HG03354 (cell line): ENCODE measurements around the gene PLCG2.
"Not testable (repeated sequence)": the region's sequence is repeated elsewhere in the genome, so short reads cannot be mapped to it uniquely, and the experiment has no call there.

Experiments
- ATAC-seq: cut with Tn5 transposase; IDR thresholded peaks from one replicate; pipeline ENCODE4 v1.9.1; 2021; ENCODE audit warnings: mild to moderate bottlenecking; ENCODE audit not compliant: unreplicated experiment, poor library complexity, severe bottlenecking

Gene PLCG2

DNA sequence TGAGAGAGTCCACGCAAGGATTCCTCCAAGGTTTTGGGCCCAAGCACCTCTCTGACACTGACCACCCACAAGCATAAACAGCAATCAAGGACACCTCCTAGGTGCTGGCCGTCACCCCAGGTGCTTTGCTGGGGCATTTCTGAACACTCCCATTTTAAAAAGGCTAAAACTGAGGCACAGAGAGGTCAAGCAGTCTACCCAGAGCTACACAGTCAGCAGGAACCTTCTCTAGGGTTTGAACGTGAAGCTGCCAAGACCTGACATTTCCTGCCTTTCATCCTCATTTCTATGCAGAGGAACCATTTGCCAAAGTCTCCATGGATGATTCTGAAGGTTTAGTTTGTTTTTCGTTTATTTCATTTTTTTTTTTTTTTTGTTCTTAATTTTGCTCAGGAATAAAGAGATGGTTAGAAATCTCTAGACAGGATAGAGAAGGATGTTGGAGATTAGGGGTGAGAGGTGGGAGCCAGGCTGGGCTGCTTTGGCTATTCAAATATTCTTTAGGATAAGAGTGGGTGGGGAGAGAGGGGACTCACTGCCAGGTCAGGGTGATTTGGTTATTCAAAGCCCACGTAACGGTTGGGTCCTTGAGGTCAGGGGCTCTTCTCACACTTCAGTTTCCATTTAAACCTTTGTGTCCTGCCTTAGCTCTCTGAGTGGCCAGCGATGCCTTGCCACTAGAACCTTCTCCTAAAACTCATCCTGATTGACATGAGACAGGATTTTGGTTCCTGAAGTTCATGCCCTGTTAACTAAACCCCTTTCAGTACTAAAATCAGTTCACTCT lies 6.2 kb downstream of the PLCG2 start:
- no peak for ATAC-seq

DNA sequence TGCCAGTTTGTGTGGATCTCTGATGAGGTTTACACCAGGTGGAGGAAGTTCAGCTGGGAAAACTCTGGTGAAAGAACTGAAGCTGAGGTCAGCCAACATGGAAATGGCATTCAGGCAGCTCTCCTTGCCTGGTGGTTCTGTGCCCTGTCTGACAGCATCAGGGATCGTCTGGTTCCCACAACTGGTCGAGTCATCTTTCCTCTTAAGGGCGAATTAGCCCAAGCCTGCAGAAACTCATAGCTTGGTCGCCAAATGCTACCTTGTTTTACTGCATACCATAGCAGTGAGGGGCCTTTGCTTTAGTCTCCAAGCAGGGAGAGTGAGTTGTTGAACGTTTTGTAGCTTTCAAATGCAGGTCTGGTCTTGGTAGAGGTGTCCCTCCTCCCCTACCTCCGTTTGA lies 7.2 kb downstream of the PLCG2 start:
- ATAC-seq = no peak

DNA sequence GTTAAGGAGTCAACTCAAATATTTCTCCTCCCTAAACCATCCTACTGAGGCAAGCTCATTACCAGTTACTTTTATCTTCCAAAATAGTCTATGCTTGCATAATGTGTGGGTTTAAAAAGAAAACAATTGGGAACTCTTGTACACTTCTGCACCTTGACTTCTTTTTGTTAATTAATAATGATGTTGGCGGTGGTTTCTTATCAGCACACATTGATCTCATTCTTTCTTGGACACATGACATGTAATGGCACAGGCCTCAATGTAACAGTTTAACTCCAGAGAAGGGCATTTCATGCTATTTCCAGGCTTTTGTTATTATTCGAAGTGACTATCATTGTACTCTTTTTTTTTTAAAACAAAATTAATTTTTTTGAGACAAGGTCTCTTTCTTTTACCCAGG lies 7.8 kb downstream of the PLCG2 start:
- no peak for ATAC-seq

DNA sequence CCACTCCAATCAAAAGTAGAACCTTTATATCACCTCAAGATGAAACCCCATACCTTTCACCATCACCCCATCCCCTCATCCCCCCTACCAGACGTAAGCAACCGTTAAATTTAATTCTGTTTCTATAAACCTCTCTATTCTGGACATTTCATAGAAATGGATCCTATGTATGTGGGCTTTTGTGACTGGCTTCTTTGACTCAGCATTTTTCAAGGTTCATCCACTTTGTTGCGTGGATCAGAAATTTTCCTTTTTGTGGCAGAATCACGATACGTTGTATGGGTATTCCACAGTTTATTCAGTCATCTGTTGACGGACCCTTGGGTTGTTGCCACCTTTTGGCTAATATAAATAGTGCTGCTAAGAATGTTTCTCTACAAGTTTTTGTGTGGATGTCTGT lies 8.6 kb downstream of the PLCG2 start:
- no peak for ATAC-seq

DNA sequence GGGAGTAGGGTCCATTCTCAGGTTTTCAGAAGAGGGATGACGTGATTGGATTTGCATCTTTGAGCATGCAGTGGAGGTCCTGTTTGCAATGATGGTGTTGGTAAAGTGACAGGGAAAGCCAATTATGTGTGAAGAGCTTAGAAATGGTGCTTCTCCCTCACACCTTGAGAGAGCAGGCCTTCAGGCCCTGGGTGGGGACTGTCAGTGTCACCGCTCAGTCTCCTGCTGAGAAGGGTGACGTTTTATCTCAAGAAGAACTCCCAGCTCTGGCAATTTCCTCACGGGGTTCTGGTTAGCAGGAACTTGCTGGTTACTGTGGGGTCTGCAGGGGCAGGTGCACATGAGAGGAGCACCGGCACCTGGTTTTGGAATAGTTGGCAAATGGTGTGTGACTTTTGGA lies 11.2 kb downstream of the PLCG2 start:
- no peak for ATAC-seq

DNA sequence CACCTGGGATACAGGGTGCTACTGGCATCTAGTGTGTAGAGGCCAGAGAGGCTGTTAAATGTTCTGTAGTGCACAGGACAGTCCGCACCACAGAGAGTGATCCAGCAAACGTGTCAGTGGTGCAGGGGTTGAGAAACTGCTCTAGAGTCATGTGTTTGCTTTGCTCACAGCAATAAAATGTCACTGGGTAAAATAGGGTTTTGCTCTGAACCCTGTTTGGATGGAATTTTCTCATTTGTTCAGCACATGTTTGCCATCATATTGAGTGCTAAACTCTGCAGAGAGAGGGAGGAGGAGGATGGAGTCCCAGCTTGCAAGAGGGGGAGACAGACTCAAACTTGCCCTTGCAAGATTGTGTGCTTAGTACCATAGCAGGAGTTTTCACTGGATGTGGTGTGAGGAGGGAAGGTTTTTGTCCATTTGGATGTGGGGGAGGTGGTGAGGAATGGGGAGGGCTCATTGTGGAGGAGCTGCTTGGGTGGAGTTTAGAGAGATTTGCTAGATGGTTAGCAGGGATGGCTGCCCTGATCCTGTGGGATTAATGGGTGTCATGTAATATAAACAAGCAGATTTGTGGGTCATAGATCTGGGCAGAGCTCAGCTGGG lies 11.8 kb downstream of the PLCG2 start:
- no peak for ATAC-seq

DNA sequence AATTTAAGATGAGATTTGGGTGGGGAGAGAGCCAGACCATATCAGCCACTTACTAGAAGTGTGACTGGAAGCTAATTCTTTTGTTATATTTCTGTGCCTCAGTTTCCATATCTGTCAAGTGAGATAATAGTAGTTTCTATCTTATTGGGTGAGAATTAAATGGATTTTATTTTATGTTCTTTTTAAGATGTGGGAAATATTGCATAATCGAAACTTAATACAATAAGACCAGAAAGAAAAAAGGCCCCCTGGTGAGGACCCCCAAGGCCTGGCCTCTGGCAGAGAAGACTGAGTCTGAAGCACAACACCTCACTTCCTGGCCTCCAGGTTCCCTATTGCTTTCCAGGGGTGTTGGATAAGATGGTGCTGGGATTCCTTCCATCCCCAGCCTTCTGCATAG lies 13.7 kb downstream of the PLCG2 start:
- ATAC-seq = no peak

DNA sequence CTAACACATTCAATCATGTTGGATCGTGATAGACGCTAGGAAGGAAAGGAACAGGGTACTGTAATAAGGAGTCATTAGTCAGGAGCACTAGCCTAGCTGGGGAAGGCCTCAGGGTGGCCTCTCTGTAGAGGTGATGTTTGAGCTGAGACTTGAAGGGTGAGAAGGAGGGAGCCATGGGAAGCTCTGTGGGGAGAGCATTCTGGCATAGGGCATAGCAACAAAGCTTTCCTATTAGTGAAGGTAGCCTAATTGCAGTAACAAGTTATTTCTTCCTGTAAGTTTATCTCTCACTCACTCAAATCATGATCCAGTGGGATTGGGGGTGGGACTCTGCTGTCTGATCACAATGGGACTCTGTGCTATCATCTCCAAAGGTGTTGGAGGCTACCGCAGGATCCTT lies 16.1 kb downstream of the PLCG2 start:
- no peak for ATAC-seq

DNA sequence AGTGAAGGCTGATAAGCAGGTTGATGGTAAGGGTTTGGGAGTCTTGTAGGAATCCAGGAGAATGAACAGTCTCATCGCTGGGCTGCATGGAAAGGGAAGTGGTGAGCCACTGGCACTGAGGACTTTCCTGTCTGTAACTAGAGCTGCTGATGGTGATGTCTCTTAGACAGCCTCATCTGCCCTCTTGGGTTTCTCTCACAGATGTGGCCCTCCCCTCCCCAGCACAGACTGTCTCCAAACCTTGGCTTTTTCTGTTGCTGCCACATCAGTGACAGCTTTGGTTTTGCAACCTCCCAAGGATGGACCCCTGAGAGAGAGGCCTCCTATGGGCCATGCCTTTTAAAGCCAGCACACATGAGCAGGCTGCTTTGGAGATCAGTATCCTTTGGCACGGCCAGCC lies 16.9 kb downstream of the PLCG2 start:
- ATAC-seq = no peak

DNA sequence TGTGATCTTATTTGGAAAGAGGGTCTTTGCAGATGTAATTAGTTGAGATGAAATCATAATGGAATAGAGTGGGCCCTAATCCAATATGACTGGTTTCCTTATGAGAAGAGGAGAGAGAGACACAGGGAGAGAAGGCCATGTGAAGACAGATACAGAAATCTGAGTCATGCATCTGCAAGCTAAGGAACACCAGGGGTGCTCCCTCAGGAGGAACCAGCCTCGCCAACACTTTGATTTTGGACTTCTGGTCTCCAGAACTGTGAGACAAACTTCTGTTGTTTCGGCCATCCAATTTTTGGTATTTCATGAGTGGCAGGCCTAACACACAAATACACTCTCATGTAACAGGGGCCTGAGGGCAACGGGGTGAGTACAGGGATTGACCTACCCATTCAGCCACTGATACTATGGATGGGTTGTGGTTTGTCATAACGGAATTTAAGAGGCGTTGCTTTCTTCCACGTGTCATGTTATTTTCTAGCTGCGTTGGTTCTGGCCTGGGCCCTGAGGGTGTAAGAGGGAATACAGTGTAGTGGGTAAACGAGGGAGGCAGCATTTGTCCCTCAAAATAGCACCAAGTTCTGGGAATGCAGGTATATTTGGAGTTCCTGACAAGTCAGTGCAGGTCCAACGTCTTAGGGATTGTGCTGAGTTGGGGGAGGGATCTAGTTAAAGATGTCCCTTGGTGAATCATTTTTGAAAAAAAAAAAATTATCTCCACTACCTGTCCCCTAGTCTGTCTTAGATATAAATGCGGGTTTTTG lies 17.7 kb downstream of the PLCG2 start:
- ATAC-seq = no peak

DNA sequence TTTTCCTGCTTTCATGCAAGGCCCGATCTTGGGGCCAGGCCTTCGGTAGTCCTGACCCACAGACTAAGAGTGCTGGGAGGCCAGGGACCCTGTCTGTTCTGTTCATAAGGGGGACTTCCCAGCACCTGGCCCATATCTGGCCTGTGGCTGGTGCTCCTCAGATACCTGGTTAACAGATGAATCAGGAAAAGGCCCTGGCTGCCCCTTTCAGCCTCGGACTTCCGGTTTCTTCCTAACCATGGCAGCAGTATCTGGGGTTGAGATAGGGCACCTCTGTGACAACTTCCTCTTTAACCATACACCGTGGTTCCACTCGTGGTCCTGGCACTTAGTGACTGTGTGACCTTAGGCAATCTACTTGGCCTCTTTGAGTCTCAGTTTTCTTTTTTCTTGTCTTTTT lies 18.4 kb downstream of the PLCG2 start:
- peak; percentile 62 for ATAC-seq

DNA sequence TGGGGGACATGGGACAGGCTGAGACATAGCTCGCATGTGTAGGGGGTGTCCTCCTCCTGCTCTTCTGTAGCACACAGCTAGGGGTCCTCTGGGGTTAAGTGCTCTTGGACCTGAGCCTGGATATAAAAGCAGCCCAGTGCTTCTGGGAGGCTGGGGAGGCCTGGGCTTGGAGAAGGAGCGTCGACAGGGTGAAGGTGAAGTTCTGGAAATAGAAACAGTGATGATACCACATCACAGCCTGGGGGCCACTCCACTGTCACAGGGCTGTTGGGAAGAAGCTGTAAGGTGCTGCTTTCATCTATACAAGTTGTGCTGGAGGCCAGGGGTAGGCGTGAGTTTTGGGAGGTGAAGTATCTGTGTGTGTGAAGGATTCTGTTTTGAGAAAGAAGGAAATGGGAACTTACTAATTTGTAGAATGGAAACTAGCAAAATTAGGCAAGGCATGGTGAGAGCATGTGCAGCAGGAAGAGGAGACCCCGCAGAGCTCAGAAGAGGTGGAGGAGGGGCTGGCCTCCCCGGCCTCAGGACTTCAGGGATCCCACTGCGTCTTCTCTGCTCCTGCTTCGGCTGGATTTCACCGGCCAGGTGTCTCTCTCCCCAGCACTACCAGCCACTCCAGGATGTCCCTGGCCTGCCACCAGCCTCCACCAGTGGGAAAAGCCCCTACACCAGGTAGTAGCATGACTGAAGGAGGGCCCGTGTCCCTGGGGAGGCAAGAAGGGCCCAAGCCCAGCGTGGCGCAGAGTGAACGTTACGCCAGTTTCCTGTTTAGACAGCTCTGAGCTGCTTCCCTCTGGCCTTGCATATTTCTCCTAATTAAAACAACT lies 19.4 kb downstream of the PLCG2 start:
- peak; percentile 65 for ATAC-seq

DNA sequence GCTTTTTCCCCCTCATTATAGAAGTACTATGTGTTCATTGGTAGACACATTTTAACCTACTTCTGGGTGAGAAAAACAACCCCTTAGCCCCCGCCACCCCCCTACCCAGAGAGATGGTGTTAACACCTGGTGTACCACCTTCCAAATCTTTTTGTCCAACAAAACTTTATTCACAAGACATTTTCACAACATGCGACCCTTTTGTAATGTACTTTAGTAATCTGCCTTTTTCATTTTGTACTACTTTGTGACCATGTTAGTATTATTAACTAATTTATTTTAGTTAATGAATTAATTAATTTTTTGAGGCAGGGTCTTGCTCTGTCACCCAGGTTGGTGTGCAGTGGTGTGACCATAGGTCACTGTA lies 20.0 kb downstream of the PLCG2 start:
- no peak for ATAC-seq

DNA sequence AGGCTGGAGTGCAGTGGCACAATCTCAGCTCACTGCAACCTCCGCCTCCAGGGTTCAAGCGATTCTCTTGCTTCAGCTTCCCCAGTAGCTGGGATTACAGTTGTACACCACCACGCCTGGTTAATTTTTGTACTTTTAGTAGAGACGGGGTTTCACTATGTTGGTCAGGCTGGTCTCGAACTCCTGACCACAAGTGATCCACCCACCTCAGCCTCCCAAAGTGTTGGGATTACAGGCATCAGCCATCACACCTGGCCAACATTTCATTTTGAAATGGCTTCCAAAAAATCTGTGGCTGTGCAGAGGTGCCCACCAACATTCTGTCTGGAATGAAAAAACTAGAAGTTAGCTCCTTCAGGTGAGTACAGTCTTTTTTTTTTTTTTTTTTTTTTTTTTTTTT lies 22.6 kb downstream of the PLCG2 start:
- ATAC-seq = not testable (repeated sequence)

DNA sequence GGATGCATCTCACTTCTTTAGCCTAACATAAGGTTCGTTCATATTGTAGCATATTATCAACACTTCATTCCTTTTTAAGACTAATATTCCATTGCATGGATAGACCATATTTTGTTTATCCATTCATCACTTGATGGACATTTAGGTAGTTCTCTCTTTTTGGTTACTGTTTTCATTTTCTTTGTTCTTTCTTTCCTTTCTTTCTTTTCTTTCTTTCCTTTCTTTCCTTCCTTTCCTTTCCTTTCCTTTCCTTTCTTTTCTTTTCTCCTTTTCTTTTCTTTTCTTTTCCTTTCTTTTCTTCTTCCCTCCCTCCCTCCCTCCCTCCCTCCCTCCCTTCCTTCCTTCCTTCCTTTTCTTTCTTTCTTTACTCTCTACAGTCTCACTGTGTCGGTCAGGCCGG lies 24.2 kb downstream of the PLCG2 start:
- no peak for ATAC-seq

DNA sequence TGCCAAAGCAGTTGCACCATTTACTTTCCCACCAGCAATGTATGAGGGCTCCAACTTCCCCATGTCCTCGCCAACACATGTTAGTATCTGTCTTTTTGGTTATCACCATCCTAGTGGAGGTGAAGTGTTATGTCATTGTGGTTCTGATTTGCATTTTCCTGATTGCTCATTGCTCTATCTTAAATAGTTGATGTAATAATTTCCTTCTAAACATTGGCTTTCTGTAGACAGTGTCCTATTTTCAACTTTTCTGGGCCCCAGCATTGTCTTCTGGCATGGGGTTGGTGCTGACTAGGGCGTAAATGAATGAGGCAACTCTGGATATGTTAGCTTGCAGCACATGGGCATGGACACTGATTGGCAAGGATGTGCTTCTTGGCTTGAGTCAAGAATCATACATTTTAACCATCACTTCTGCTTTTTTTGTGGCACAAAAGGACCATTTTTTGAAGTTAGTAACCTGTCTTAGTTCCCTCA lies 25.1 kb downstream of the PLCG2 start:
- ATAC-seq = no peak

DNA sequence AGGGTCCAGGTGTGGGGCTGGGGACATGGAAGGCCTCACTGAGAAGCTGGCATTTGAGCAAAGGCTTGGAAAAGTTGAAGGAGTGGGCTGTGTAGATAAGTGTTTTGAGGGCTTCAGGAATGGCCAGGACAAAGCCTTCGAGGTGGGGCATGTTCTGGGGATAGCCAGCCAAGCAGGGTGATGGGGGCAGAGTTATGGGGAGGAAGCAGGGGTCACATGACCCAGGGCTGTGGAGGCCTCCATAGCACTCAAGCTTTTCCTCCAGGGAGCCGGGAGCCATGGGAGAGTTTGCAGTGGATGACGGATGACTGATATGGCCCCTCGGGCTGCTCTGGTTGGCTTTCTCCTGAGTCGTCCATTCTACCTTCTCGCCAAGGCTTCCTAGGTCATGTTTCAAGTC lies 27.6 kb downstream of the PLCG2 start:
- no peak for ATAC-seq

DNA sequence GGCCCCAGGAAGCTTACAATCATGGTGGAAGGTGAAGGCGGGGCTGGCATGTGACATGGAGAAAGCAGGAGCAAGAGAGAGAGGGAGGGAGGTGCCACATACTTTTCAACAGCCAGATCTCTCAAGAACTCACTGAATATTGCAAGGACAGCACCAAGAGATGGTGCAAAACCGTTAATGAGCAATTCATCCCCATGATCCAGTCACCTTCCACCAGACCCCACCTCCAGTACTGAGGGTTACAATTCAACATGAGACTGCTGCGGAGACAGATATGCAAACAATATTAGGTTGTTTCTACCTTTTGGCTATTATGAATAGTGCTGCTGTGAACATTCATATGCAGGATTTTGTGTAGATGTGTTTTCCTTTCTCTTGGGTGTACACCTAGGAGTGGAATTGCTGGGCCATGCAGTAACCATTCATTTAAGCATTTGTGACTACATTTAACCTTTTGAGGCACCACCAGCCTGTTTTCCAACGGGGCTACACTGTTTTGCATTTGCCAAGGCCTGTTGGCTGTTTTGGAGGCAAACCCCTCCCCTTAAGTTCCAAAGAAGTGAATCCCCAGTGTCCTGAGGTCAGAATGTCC lies 28.8 kb downstream of the PLCG2 start:
- no peak for ATAC-seq

DNA sequence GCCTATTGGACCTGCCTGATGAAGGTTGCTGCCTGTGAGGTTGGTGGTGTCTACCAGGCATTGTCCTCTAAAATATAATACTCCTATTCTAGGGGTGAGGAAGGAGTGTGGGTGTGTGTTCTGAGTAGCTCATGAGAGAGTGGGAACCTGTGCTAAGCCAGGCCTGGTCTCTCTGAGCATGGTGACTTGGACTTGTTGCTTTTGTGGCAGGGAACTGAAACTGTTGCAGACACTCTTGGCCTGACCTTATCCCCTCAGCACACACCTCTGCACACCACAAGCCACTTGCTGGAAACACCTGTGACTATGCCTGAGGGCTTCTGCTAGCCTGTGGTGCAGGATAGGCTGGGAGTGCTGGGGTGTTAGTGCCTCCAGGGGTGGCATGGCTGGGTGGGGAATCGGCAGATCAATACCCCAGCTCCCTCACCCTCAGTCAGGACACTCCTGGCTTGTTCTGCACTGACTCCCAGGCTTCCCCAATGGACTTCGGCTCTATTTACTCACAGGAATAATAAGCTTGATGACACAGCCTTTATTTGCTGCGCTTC lies 29.9 kb downstream of the PLCG2 start:
- ATAC-seq = peak; percentile 74
